Caco-2 (cell line): ENCODE data around the gene CALML5. TPM values are rescaled to one million over a fixed set of nuclear protein-coding genes. Genes with fewer than 3 reads are reported as not detected.

Source experiments
- BruUV-seq: library from RNA; stranded (reverse); fragments of 400-500 nt; replicated peaks from 2 replicates; lab custom pipeline; 2021; lab: Mats Ljungman, UMichigan
- CTCF ChIA-PET: fragments of 300-600 bp; sonication (Branson Sonifier 250); formaldehyde crosslinking; loops from one replicate; lab custom pipeline; 2022; ENCODE audit warnings: antibody characterized with exemption; lab: Charles Lee
- POLR2A ChIA-PET: fragments of 300-600 bp; sonication (Branson Sonifier 250); formaldehyde crosslinking; loops from one replicate; lab custom pipeline; 2022; ENCODE audit warnings: antibody characterized with exemption; lab: Charles Lee
- DNase-seq, 2 experiments: peaks; one replicate each; pipeline versions ENCODE4 v3.0.0 to v3.0.0-alpha.2; 2020 to 2022
- H3K27me3 ChIP-seq: replicated peaks from 2 replicates; pipeline ENCODE4 v1.6.0; 2011; ENCODE audit warnings: low read length; ENCODE audit not compliant: control insufficient read depth, insufficient read depth
- H3K36me3 ChIP-seq: 2 replicates; pipeline ENCODE4 v1.5.1; 2011; ENCODE audit warnings: low read length; ENCODE audit not compliant: control insufficient read depth, insufficient read depth
- H3K4me1 ChIP-seq: fragments of 250-450 bp; sonication (Bioruptor Pico); 2 replicates; pipeline ENCODE4 v1.5.1; 2020; ENCODE audit warnings: mild to moderate bottlenecking
- H3K4me3 ChIP-seq: 2 replicates; pipeline ENCODE4 v1.5.1; 2011; ENCODE audit warnings: low read depth, mild to moderate bottlenecking, control low read depth, low read length
- H3K9me3 ChIP-seq: fragments of 250-450 bp; sonication (Bioruptor Pico); 2 replicates; pipeline ENCODE4 v1.5.1; 2020; ENCODE audit warnings: mild to moderate bottlenecking, moderate library complexity
- H3K27ac Mint-ChIP-seq: one replicate; pipeline ENCODE4 v1.8.0; 2022; ENCODE audit warnings: mixed read lengths; ENCODE audit not compliant: unreplicated experiment
- H3K27me3 Mint-ChIP-seq: one replicate; pipeline ENCODE4 v1.8.0; 2022; ENCODE audit warnings: mixed read lengths; ENCODE audit not compliant: insufficient read depth, unreplicated experiment
- H3K36me3 Mint-ChIP-seq: one replicate; pipeline ENCODE4 v1.8.0; 2022; ENCODE audit warnings: mild to moderate bottlenecking, mixed read lengths; ENCODE audit not compliant: insufficient read depth, unreplicated experiment
- H3K4me1 Mint-ChIP-seq: one replicate; pipeline ENCODE4 v1.8.0; 2022; ENCODE audit warnings: low read depth, mixed read lengths; ENCODE audit not compliant: unreplicated experiment
- H3K4me3 Mint-ChIP-seq: one replicate; pipeline ENCODE4 v1.8.0; 2022; ENCODE audit warnings: mild to moderate bottlenecking, moderate library complexity, mixed read lengths; ENCODE audit not compliant: unreplicated experiment
- H3K9me3 Mint-ChIP-seq: one replicate; pipeline ENCODE4 v1.8.0; 2022; ENCODE audit warnings: mixed read lengths; ENCODE audit not compliant: unreplicated experiment
- CTCF ChIP-seq, 2 experiments: fragments of 200-600 bp in 1 of 2; IDR thresholded peaks; 1 replicate in 1 of 2; 2 replicates in 1 of 2; pipeline versions ENCODE4 v1.5.1 to v1.8.0; 2011 to 2022; ENCODE audit warnings: antibody characterized with exemption in 1 of 2, control low read depth in 1 of 2, inconsistent platforms in 1 of 2, low read depth in 1 of 2, low read length in 1 of 2, mild to moderate bottlenecking in 1 of 2, moderate library complexity in 1 of 2; ENCODE audit not compliant: insufficient read depth in 1 of 2, severe bottlenecking in 1 of 2, unreplicated experiment in 1 of 2
- intact Hi-C: fragments of 100-400 bp; cut with micrococcal nuclease; formaldehyde crosslinking; loops from one replicate; pipeline ENCODE4 v1.10.0; 2022; ENCODE audit not compliant: unreplicated experiment
- total RNA-seq: library from RNA; stranded (reverse); gene quantifications from 2 replicates; pipeline ENCODE4 v1.2.3, GENCODE V29; 2022

Gene CALML5
- total RNA-seq, 1 experiment from 2014 or later: not detected

- no peaks in the 10 kb centered on the region for H3K27me3 Mint-ChIP-seq
- peak overlapping the region; percentile 84 for H3K27ac Mint-ChIP-seq
- peak overlapping the region; percentile 25 for H3K4me3 Mint-ChIP-seq
- BruUV-seq: no TSS peak
- DNase-seq: peak in 1 of 2 experiments; percentile 29
- H3K9me3 Mint-ChIP-seq: peaks cover 8% of the 10 kb centered on the region
- H3K4me1 Mint-ChIP-seq: peaks cover 46% of the 10 kb centered on the region
- peaks cover 7% of the 10 kb centered on the region for H3K36me3 Mint-ChIP-seq
- Histone ChIP-seq H3K27me3 (no peaks in the 10 kb centered on the region), H3K4me3 (no peak overlapping the region), H3K9me3 (no peaks in the 10 kb centered on the region), H3K4me1 (peaks cover 33% of the 10 kb centered on the region), H3K36me3 (no peaks in the 10 kb centered on the region)
- no peak for TF ChIP-seq CTCF (IDR thresholded peaks at IDR 0.05; ENCODE audit: insufficient read depth in 1 of 2, low read depth in 1 of 2, low read length in 1 of 2, severe bottlenecking in 1 of 2, unreplicated experiment in 1 of 2)
- CTCF ChIA-PET: interaction anchor here (0.7 to 2.0 kb wide), 2 partner anchors 36 to 119 kb away, joined by 4 to 5 read pairs; no protein-coding TSS in a partner anchor
- intact Hi-C loops: loop anchor here (5.0 kb wide), 1 partner anchor 63 kb away; no protein-coding TSS in a partner anchor
- POLR2A ChIA-PET: interaction anchor here (0.6 kb wide), 1 partner anchor 31 kb away, joined by 6 read pairs; no protein-coding TSS in a partner anchor
These were observed 5.0 kb upstream of the CALML5 start for GRCh38 chr10:5504146-5505072.

GRCh38 chr10:5503477-5503835 is 4.1 kb upstream of the CALML5 start:
- Mint-ChIP-seq H3K27me3 (no peaks in the 10 kb centered on the region), H3K4me3 (peak overlapping the region; percentile 25), H3K27ac (peak overlapping the region; percentile 84), H3K36me3 (peaks cover 7% of the 10 kb centered on the region), H3K4me1 (peaks cover 39% of the 10 kb centered on the region), H3K9me3 (peaks cover 8% of the 10 kb centered on the region)
- DNase-seq: peak; percentile 83 to 84
- Histone ChIP-seq H3K4me1 (peaks cover 33% of the 10 kb centered on the region), H3K36me3 (no peaks in the 10 kb centered on the region), H3K27me3 (no peaks in the 10 kb centered on the region), H3K9me3 (no peaks in the 10 kb centered on the region), H3K4me3 (no peak overlapping the region)
- intact Hi-C loops: loop anchor here (1.0 to 5.0 kb wide), 5 partner anchors 10 to 120 kb away; no protein-coding TSS in a partner anchor
- no peak for TF ChIP-seq CTCF (IDR thresholded peaks at IDR 0.05; ENCODE audit: insufficient read depth in 1 of 2, low read depth in 1 of 2, low read length in 1 of 2, severe bottlenecking in 1 of 2, unreplicated experiment in 1 of 2)
- ChIA-PET CTCF (interaction anchor here (2.0 kb wide), 1 partner anchor 35 kb away, joined by 5 read pairs; no protein-coding TSS in a partner anchor), POLR2A (interaction anchor here (0.6 to 1.3 kb wide), 2 partner anchors 15 to 40 kb away, joined by 3 read pairs; no protein-coding TSS in a partner anchor)
- BruUV-seq: no TSS peak
